Stimulated activated CD4-positive, alpha-beta T cell treated with anti-CD3 and anti-CD28 coated beads, Interleukin-4, amount 100 ng/mL, for 24 hours (primary cell): Measurements from ENCODE around the gene SCUBE1.

Experiments used
- DNase-seq: peaks from one replicate; pipeline ENCODE4 v3.0.0-alpha.2; 2020

SCUBE1 gene

GRCh38 chr22:43325176-43325575, 18.0 kb downstream of the SCUBE1 start:
- no peak for DNase-seq

GRCh38 chr22:43320943-43321900, 21.9 kb downstream of the SCUBE1 start:
- no peak for DNase-seq

- no peak for DNase-seq
Measured at GRCh38 chr22:43319661-43320486, 23.3 kb downstream of the SCUBE1 start.

- no peak for DNase-seq
Measured at GRCh38 chr22:43317239-43317638, 25.9 kb downstream of the SCUBE1 start.

- DNase-seq = no peak
Measured at GRCh38 chr22:43315687-43316217, 27.4 kb downstream of the SCUBE1 start.

GRCh38 chr22:43314611-43315010, 28.6 kb downstream of the SCUBE1 start:
- no peak for DNase-seq

GRCh38 chr22:43313890-43314474, 29.2 kb downstream of the SCUBE1 start:
- DNase-seq = no peak

GRCh38 chr22:43313244-43313889, 29.8 kb downstream of the SCUBE1 start:
- no peak for DNase-seq

- DNase-seq = no peak
Measured at GRCh38 chr22:43312608-43313007, 30.6 kb downstream of the SCUBE1 start.

GRCh38 chr22:43310798-43311197, 32.4 kb downstream of the SCUBE1 start:
- DNase-seq = no peak

GRCh38 chr22:43310311-43310710, 32.9 kb downstream of the SCUBE1 start:
- no peak for DNase-seq

- DNase-seq = no peak
Measured at GRCh38 chr22:43308836-43309235, 34.3 kb downstream of the SCUBE1 start.

- no peak for DNase-seq
Measured at GRCh38 chr22:43308060-43308830, 34.9 kb downstream of the SCUBE1 start.

- DNase-seq = no peak
Measured at GRCh38 chr22:43305806-43306205, 37.4 kb downstream of the SCUBE1 start.

GRCh38 chr22:43304831-43305590, 38.2 kb downstream of the SCUBE1 start:
- no peak for DNase-seq

- DNase-seq = no peak
Measured at GRCh38 chr22:43303751-43304150, 39.4 kb downstream of the SCUBE1 start.

- no peak for DNase-seq
Measured at GRCh38 chr22:43303166-43303565, 40.0 kb downstream of the SCUBE1 start.

- DNase-seq = no peak
Measured at GRCh38 chr22:43302531-43303041, 40.6 kb downstream of the SCUBE1 start.

GRCh38 chr22:43301866-43302265, 41.3 kb downstream of the SCUBE1 start:
- DNase-seq = no peak

GRCh38 chr22:43300891-43301676, 42.1 kb downstream of the SCUBE1 start:
- no peak for DNase-seq
